ENCODE results near the gene NAXE. TPM values are rescaled to one million over a fixed set of nuclear protein-coding genes. Genes with fewer than 3 reads are reported as not detected.

The NAXE gene
- polyA plus RNA-seq, 2 of the 4 experiments (the other 2 are of a cell fraction): 81.4 to 119 TPM

DNA sequence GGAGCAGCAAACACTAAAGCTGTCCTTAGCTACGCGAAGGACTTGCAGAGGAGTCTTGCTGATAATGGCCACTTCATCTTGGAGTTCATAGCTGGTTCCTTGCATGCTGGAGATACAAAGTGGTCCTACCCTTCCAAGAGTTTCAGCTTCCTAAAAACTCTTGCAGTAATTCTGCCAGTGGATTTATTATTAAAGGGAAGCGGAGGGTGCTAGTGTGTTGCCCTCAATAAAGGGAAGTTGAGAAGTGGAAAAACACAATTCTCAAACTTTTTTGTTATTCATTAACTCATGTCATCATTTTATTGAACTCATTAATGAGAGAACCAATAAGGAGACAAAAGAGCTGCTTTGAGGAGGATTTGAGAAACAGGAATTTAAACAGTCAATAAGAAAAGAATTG lies 21.1 kb downstream of the NAXE start:
- CTCF ChIA-PET: interaction anchor here (0.5 to 25.7 kb wide), 20 partner anchors 9 to 736 kb away, joined by 3 to 495 read pairs (median 4); partner anchors contain the start of genes NAXE, NES and TTC24
- no peaks in the 10 kb centered on the region for H3K9me3 ChIP-seq
- H3K4me2 ChIP-seq: no peak overlapping the region
- H3K27ac ChIP-seq: no peak overlapping the region
- 70% methylated on average over 3 of the region's 3 CpGs for WGBS (ENCODE audit: missing lambda C conversion rate)
- H3K4me3 ChIP-seq: no peak overlapping the region
- peaks cover 20% of the 10 kb centered on the region for H3K4me1 ChIP-seq
- POLR2A ChIA-PET: no interaction called here
- ATAC-seq (no peak), FAIRE-seq (no peak), DNase-seq (ENCODE audit: low read depth in 1 of 2, low spot score in 1 of 2) (no peak)
- TF ChIP-seq MYC (IDR thresholded peaks at IDR 0.05; ENCODE audit: borderline replicate concordance, low read length): no peak
- no peak for TF ChIP-seq HOXB13 (CRISPR knock-in tag; IDR thresholded peaks at IDR 0.05; ENCODE audit: low read depth)
- no peak for TF ChIP-seq MAFK (IDR thresholded peaks at IDR 0.05; ENCODE audit: partially characterized antibody)
- TF ChIP-seq BHLHE40 (IDR thresholded peaks at IDR 0.05; ENCODE audit: low read depth, low read length): no peak
- no peak for TF ChIP-seq HOXB5 (CRISPR knock-in tag; IDR thresholded peaks at IDR 0.05)
- TF ChIP-seq, protein P1, sequence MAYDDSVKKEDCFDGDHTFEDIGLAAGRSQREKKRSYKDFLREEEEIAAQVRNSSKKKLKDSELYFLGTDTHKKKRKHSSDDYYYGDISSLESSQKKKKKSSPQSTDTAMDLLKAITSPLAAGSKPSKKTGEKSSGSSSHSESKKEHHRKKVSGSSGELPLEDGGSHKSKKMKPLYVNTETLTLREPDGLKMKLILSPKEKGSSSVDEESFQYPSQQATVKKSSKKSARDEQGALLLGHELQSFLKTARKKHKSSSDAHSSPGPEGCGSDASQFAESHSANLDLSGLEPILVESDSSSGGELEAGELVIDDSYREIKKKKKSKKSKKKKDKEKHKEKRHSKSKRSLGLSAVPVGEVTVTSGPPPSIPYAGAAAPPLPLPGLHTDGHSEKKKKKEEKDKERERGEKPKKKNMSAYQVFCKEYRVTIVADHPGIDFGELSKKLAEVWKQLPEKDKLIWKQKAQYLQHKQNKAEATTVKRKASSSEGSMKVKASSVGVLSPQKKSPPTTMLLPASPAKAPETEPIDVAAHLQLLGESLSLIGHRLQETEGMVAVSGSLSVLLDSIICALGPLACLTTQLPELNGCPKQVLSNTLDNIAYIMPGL (CRISPR knock-in tag; IDR thresholded peaks at IDR 0.05; ENCODE audit: borderline replicate concordance): no peak
- TF ChIP-seq, protein P2, sequence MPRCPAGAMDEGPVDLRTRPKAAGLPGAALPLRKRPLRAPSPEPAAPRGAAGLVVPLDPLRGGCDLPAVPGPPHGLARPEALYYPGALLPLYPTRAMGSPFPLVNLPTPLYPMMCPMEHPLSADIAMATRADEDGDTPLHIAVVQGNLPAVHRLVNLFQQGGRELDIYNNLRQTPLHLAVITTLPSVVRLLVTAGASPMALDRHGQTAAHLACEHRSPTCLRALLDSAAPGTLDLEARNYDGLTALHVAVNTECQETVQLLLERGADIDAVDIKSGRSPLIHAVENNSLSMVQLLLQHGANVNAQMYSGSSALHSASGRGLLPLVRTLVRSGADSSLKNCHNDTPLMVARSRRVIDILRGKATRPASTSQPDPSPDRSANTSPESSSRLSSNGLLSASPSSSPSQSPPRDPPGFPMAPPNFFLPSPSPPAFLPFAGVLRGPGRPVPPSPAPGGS (IDR thresholded peaks at IDR 0.05): no peak
- TF ChIP-seq NFE2L2 (conservative IDR thresholded peaks at IDR 0.05; ENCODE audit: low read length): no peak
- no peak for TF ChIP-seq RCOR1 (IDR thresholded peaks at IDR 0.05; ENCODE audit: low read depth, low read length)

DNA sequence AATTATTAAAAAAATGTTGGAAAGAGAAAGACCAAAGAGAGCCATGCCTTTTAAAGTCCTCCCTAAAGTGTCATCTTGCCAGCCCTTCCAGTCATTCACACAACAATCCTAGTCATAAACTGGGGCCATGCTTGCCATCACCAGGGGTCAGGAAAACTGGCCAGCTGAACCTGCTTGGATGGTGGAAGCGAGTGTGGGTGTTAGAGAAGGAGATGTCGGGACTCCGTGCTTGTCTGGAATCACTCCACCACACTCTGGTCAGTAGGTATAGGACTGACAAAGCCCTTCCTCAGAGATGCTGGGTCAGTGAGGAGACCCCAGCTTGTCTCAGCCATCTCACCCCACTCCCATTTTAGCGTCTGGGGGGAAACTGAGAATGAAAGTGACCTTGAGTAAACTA lies 24.4 kb downstream of the NAXE start:
- H3K27ac ChIP-seq: peak overlapping the region in 1 of 2 experiments; percentile 70; a peak in 1 of 6 replicates
- TF ChIP-seq RAD21 (conservative IDR thresholded peaks at IDR 0.05 in 1 of 2, IDR thresholded peaks at IDR 0.05 in 1 of 2): no peak
- TF ChIP-seq JUN (IDR thresholded peaks at IDR 0.05): no peak
- no peak for TF ChIP-seq HOXB5 (CRISPR knock-in tag; IDR thresholded peaks at IDR 0.05)
- TF ChIP-seq, protein P3, sequence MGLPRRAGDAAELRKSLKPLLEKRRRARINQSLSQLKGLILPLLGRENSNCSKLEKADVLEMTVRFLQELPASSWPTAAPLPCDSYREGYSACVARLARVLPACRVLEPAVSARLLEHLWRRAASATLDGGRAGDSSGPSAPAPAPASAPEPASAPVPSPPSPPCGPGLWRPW (IDR thresholded peaks at IDR 0.05): no peak
- TF ChIP-seq ZFP36 (IDR thresholded peaks at IDR 0.05; ENCODE audit: borderline replicate concordance, partially characterized antibody): no peak
- no peak for TF ChIP-seq ZNF302 (CRISPR knock-in tag; IDR thresholded peaks at IDR 0.05)
- TF ChIP-seq ZC3H11A (IDR thresholded peaks at IDR 0.05): no peak
- TF ChIP-seq NPAS2 (CRISPR knock-in tag; IDR thresholded peaks at IDR 0.05; ENCODE audit: borderline replicate concordance): no peak
- TF ChIP-seq MAZ (IDR thresholded peaks at IDR 0.05; ENCODE audit: borderline replicate concordance, low read depth, low read length): no peak
- no peak for TF ChIP-seq SMC3 (IDR thresholded peaks at IDR 0.05)
- no peak for TF ChIP-seq HOXB13 (CRISPR knock-in tag; IDR thresholded peaks at IDR 0.05; ENCODE audit: low read depth)
- TF ChIP-seq HDAC2 (IDR thresholded peaks at IDR 0.05): no peak
- DNase-seq (ENCODE audit: low read depth in 1 of 2, low spot score in 1 of 2) (no peak), FAIRE-seq (no peak), ATAC-seq (peak in 1 of 2 experiments; percentile 25; a peak in 3 of 6 replicates)
- H3K9me3 ChIP-seq: no peaks in the 10 kb centered on the region
- H3K4me2 ChIP-seq: peak overlapping the region; percentile 54
- WGBS (ENCODE audit: missing lambda C conversion rate): 68% methylated on average over 4 of the region's 4 CpGs
- peaks cover 15% of the 10 kb centered on the region for H3K4me1 ChIP-seq
- POLR2A ChIA-PET: interaction anchor here (0.7 kb wide), 1 partner anchor 24 kb away, joined by 3 read pairs; the partner anchor contains the start of gene NAXE
- CTCF ChIA-PET: interaction anchor here (1.1 to 25.7 kb wide), 6 partner anchors 10 to 135 kb away, joined by 3 to 495 read pairs (median 6); partner anchors contain the start of genes NES and TTC24
- H3K4me3 ChIP-seq: no peak overlapping the region

DNA sequence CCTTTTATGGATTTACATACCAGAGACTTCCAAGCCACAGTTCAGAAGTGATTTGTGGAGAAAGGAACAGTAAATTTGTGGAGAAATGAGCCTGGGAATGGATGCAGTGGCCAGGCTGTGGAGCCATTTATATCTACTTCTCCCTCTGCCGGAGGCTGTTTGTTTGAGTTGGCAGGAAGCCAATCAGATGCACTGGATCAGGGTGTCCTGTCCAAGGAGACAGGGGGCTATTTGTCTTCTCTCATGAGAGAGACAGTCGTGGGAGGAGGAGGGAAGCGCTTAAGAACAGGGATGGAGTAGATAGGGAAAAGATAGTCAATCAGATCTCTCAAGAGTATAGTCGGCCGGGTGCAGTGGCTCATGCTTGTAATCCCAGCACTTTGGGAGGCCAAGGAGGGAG lies 24.9 kb downstream of the NAXE start:
- peak overlapping the region in 1 of 2 experiments; percentile 70; a peak in 1 of 6 replicates for H3K27ac ChIP-seq
- 15% methylated on average over 5 of the region's 5 CpGs for WGBS (ENCODE audit: missing lambda C conversion rate)
- no peak overlapping the region for H3K4me3 ChIP-seq
- H3K9me3 ChIP-seq: no peaks in the 10 kb centered on the region
- ChIA-PET POLR2A (no interaction called here), CTCF (interaction anchor here (1.1 to 25.7 kb wide), 9 partner anchors 9 to 171 kb away, joined by 3 to 495 read pairs (median 5); partner anchors contain the start of genes MEF2D, NES and TTC24)
- peak overlapping the region; percentile 54 for H3K4me2 ChIP-seq
- ATAC-seq: peak in 1 of 2 experiments; percentile 64; a peak in 3 of 6 replicates
- peak in 1 of 2 experiments; percentile 58 for DNase-seq (ENCODE audit: low read depth in 1 of 2, low spot score in 1 of 2)
- peaks cover 15% of the 10 kb centered on the region for H3K4me1 ChIP-seq
- no peak for FAIRE-seq
- TF ChIP-seq ZNF302 (CRISPR knock-in tag; IDR thresholded peaks at IDR 0.05) (no peak), GATA3 (IDR thresholded peaks at IDR 0.05; ENCODE audit: borderline replicate concordance) (peak; percentile 83)

Data from A549 (cell line).